HG02840 (cell line): ENCODE data around the gene ASCL1.

ENCODE experiments used
- ATAC-seq: cut with Tn5 transposase; IDR thresholded peaks from one replicate; pipeline ENCODE4 v1.9.1; 2021; ENCODE audit warnings: mild to moderate bottlenecking, moderate library complexity, moderate number of reproducible peaks; ENCODE audit not compliant: unreplicated experiment, low FRiP score

ASCL1 gene

DNA sequence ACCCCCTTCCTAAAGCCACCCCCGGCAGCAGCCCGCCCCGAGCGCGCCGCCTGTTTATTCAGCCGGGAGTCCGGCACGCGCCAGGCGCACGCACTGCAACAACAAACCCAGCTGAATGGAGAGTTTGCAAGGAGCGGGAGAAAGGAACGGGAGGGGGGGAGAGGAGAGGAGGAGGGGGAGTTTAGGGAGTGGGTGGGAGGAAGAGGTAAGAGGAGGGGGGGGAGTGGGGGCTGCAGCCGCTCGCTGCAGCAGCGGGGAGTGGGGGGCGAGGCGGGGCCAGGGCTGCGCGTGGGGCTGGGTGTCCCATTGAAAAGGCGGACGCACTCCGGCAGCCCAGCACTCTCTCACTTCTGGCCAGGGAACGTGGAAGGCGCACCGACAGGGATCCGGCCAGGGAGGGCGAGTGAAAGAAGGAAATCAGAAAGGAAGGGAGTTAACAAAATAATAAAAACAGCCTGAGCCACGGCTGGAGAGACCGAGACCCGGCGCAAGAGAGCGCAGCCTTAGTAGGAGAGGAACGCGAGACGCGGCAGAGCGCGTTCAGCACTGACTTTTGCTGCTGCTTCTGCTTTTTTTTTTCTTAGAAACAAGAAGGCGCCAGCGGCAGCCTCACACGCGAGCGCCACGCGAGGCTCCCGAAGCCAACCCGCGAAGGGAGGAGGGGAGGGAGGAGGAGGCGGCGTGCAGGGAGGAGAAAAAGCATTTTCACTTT lies at the start of gene ASCL1:
Gene ASCL1 (plus strand): TSS at position 336 of the 712 bp plus-strand sequence. CDS start 571 bp downstream, outside the sequence.
- ATAC-seq: no peak

DNA sequence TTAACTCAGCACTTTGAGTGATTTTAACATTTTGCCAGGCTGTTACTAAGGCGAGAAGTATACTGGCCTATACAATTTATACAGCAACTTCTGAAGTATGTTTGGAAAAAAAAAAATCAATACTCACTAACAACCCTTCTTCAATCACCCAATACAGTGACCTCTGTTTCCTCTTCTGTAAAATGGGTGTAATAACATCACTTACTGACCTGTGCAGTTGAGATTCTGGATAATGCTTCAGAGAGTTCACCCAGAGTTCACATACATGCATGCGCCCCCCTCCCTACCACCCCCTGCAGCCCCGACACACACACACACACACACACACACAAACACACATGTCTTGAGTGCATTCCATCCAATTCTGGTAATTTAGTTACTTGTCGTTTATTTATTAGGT lies 49.6 kb upstream of the ASCL1 start:
- ATAC-seq: no peak

DNA sequence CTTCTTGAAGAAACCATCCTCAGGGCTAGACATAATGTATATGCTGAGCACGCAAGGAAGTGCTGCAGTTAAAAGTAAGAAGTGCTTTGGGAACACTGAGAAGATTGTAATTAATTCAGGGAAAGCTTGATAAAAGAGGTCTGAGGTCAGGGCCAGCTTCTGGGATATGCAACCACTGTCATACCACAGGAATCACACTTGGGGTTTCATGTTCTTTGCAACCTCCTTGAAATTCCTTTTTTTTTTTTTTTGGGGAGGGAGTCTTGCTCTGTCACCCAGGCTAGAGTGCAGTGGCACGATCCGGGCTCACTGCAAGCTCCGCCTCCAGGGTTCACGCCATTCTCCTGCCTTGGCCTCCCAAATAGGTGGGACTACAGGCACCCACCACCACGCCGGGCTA lies 47.3 kb upstream of the ASCL1 start:
- ATAC-seq: no peak

DNA sequence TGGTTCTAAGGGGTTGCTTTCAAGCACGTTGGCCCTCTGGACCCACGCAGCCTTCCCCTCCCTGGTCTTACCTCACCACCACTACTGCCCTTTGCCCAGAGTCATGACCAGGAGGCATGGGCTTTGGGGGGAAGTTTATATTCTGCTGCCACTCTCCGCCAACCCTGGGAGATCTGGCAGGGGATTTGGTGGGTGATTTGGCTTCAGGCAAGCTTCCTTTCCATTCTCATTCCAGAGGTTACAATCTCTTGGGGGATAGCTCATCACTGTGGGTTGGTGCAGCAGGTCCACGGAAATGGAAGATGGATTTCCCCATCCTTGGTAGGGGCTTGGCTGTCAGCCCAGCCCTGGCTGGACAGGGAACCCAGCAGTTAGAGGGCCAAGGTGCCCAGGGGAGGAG lies 46.7 kb upstream of the ASCL1 start:
- no peak for ATAC-seq

DNA sequence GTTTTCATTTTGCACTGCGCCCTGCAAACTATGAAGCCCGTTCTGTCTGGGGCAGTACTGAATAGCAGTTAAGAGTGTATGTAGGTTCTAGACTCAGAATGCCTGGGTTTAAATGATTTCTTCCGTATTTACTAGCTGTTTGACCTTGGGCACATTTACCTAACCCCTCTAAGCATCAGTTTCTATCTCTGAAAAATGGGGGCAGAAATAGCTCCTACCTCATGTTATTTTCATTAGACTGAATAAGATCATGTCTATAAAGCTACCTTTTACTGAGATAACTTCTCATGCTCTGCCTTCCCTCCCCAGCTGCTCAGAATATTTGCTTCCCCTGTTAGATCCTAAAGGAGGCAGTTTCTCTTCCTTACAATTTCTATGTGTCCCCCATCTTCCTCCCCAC lies 46.2 kb upstream of the ASCL1 start:
- ATAC-seq: no peak

DNA sequence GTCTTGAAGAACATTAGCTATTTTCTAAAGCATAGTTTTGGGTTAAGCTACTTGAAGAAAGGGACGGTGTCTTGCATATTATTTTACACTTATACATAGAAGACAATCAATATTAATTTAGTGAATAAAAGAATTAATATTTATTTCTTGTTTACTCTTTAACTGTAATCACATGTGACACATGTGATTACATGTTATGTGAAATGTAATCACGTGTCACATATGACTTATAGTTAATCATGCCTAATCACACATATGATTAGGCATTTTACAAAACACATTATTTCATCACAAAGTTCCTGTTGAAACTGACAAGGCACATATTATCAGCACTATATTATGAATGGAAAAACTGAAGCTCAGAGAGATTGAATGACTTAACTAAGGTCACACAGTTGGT lies 45.2 kb upstream of the ASCL1 start:
- ATAC-seq: no peak

DNA sequence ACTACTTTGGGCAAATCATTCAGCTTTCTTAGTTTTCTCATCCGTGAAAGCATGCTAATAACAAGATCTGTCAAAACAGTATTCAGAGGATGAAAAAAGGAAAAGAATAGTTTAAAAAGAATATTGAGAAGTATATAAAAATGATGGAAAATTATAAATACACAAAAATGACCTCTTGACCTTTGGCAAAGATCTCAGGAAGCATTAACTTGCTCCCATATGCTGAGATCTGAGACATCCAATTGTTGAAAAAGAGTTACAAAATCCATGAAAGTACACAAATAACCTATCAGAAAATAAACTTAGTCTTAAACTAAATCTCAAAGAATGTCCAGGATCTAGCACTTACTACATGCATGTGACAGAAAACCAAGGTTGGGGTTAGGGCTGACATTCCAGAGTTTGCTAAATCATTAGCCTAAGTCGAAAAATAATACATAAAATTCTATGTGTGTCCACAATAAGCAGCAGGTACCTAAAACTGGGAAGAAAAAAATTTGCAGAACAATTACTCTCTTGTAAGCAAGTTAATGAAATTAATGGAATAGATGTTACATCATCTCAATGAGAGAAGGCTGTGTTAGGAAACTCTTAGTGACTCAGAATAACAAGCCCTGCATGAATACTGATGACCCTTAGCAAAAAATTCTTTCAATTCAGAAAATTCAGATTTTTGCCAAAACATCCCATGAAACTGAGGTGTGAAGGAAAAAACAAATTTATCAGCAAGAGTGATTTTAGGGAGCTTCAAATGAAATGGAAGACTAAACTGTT lies 43.8 kb upstream of the ASCL1 start:
- no peak for ATAC-seq

DNA sequence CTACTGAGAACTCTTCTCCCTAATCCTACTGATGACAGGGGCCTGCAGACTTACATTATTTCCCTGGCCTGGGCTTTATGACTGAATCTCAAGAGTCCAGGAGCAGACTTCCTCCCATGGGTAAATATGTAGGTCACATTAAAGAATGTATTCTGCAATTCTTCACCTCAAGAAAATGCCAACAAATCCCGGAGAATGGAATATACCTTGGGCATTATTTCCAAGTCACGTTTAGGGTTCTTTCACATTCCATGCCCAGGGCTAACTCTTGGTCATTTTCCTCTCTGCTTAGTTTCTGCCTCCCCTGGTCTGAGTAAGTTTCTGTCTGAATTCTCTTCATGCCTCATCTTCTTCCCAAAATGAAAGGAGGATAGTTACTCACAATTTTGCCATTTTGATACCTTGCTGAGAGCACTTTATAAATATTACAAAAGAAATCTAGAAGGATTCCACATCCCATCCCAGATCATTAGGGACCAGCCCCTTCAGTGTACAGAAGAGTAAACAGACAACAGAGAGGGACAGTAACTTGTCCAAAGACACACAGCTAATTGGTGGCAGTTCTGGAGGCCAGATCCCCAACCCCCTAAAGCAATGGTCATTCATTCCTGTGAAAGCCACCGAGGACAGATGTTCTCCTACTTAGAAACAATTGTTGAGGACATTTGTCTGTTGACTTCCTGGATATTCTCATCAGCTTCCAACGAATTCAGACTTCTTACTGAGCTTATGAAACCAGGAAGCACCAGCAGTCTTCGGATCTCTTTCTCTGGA lies 41.0 kb upstream of the ASCL1 start:
- no peak for ATAC-seq

DNA sequence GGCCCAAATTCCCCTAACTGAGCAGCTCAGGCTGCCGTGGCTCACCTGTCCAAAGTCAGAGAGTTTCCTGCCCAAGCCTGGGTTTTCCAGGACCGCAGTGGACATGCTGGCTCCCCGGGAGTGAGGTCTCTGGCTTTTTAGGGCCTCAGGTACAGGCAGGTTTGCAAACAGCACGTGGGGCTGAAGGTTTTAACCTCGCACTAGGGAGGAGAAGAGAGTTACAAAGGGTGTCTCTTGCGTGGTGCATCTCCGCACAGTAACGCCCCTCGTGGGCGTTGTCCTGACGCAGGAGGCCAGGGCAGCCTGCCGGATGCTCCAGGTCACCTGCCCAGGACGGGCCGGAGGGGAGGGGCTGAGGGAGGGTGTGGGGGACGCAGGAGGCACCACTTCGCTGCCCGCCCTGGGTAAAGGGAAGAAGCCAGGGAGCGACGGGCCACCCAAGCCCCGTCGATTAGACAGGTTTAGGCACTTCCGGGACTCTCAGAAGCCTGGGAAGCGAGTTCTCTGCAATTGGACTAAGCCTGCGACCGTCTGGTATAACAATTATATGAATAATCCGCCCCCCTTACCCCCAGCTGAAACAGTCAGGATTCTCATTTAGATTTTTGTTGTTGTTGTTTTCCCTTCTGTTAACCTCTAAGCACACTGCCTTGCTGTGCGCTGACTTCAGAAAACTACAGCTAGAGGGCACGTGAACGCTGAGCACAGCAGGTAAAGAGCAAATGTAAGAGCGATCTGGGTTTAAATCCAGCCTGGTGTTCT lies 40.3 kb upstream of the ASCL1 start, which contains the start of gene PAH:
Gene PAH (minus strand): TSS at position 219 of the 762 bp plus-strand sequence. CDS start 114 bp downstream, at position 105.
- peak; percentile 50 for ATAC-seq

DNA sequence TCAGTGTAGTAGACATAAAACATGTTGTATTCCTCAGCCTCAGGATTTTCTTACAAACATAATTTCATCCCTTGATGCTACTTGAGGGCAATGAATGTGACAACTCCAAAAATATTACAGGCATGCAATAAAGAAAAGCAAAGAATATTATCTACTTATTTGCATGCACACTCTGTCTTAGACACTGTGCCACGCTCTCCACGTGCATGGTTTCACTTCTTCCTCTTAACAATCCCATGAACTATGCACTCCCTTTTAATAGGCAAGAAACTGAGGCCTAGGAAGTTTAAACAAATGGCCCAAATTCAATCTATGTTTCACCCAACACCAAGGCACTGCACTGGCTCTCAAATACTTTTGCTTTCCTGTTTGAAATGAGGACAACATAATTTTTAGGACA lies 38.6 kb upstream of the ASCL1 start:
- no peak for ATAC-seq

DNA sequence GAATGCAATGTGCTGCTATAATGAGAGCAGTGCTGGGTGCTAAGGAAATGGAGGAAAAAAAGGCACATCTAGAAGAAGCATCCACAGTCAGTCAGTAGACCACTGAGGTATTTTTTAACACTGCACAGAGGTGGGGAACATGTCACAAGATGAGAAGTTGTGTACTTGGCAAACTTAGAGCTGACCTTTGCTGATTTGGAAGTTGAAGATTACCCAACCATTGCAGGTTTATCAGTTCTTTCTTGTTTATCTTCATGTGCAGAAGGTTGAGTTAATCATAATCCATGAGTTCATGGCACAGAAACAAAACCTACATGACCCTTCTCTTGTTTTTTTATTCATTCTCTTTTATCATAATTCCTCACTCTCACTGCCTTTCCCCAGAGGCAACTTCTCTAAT lies 37.2 kb upstream of the ASCL1 start:
- no peak for ATAC-seq

DNA sequence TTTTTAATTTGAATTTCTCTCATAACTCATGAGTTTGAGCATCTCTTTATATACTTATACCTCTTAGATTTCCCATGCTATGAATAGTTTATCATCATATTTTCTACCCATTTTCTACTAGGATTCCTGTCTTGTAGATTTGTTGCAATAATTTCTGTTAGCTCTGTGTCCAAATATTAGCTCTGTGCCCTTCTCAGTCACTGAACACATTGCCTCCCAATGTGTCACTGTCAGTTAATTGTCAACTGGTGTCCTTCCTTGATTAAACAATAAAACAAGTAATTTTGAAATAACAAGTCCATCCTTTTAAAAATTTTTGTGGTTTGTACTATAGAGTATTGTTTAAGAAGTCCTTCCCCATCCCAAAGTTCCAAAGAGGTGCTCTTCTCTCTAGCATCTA lies 36.2 kb upstream of the ASCL1 start:
- ATAC-seq: no peak

DNA sequence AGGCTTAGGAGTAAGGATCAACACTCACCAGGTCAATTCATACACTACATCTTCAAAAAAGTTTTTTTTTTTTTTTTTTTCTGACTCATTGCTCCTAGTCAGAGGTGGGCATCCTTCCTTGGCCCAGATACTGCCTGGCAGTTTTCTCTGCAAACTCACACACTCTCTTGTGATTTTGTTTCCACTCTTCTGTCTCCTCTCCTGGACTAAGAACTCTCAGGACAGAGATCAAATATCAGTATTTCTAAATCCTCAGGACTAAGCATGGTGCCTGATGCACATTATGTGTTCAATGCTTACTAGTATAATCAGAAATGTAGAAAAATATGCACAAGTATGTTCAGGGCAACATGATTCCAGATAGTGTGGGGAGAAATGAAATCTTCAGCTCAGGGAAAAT lies 30.3 kb upstream of the ASCL1 start:
- ATAC-seq: no peak

DNA sequence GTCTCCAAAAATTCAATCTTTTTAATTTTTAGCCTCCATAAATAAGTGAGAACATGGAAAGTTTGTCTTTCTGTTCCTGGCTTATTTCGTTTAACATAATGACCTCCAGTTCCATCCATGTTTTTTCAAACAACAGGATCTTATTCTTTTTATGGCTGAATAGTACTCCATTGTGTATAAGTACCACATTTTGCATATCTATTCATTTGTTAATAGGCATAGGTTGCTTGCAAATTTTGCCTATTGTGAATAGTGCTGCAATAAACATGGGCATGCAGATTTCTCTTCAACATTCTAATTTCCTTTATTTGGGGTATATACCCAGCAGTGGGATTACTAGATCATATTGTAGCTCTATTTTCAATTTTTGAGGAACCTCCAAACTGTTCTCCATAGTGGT lies 24.3 kb upstream of the ASCL1 start:
- no peak for ATAC-seq

DNA sequence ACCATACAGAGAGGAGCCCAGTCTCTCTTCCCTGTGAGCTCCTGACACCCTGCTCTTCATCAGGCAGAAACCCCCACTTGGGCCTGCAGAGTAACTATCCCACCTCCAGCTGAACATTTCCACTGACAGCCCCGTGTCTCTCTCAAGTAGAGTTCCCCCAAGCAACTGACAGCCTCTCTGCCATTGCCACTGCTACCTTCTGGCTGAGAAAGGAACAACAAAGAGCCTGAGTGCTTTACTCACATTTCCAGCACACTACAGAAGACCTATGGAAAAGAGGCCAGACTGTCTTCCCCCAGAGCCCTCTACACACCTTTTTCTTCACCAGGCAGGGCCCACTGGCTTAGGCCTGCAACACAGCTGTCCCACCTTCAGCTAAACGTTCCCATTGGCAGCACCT lies 18.4 kb upstream of the ASCL1 start:
- ATAC-seq: no peak

DNA sequence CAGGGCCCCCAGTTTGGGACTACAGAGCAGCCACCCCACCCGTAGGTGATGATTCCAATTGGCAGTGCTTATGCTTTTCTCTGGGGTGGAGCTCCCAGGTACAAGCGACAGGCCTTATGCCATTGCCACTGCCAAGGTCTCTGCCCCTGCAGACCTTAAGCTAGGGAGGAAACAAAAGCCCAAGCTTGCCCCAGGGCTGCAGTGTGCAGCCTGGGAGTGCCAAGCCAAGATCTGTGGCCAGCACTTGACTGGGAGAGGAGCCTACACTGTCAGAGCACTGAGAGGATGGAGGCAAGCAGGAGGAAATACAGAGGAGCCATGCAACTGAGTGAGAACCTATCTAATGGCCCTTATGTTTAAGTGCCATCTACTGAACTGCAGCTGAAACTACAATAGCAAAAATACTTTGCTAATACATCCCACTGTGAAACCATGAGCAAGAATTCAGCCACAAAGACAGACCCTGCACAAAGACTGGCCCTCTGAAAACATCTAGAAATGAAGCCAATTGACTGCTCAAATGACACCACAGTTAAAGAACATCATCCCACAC lies 17.7 kb upstream of the ASCL1 start:
- no peak for ATAC-seq

DNA sequence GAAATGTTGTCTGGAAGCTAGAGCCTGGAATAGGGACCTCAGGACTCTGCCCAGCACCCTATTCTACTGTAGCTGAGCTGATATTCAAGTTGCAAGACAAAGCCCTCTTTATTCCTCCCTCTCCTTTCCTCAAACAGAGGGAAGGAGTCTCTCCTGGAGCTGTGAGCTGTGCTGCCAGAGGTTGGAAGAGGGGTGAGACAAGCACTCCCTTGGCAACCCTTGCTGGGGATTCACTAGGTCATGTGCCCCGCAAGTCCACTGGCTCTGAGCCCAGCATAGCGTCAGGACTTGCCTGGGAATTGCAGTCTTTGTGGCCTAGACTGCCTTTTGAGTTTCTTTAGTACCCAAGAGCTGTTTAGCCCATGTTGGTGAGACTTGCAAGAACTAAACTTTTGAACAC lies 11.4 kb upstream of the ASCL1 start:
- no peak for ATAC-seq

DNA sequence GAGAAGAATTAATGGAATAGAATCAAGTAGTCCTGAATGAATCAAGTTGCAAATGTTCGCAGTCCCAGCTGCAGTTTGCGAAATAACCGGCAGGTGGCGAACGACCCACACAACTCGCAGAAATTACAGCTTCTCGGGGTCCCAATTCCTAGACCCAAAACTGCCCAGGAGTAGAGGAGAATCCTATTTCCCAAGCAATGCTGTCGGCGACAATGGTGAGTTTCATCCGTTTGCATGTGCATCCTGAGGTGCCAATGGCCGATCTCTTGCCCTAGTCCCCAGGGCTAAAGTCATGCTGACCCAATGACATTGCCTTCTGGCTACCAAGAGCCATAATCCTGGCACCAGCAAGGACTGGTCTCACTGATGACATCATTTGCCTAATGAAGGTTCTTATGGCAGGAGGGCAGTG lies 8.5 kb upstream of the ASCL1 start:
- ATAC-seq: no peak

DNA sequence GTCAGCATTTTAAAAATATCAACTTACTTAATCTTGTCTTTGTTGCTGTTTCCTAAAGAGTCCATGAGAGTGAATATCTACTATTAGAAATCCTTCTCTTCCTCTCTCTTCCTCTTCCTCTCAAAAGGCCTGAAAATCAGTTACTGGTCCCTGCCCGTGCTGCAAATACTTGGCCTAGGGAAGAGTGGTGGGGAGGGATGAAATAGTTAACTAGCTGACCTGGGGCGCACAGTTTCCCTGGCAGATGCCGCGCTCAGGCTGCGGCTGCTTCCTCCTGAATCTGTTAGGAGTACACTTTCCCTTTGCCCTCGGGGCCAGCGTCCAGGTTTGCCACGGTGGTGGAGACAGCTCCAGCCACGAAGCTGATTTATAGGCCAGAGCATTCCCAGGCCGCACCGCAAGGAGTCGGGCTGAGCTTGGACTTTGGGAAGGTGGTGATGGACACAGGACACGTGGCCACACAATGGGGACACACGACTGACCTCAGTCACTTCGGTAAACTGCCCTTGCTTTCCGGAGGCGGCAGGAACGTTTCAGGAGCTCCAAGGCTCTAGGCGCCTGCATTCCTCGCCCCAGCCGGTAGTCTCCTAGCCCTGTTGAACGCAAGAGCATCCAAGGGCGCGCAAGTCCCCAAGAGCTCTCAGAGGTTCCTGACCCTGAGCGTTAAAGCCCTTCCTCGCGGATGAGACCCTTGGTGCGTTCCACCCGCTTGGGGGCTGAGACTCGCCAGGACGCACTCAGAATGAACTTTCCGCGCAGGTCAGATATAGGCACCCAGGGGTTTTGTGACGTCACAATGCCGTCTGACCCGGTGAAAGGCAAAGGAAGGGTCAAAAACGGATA lies 7.1 kb upstream of the ASCL1 start:
- no peak for ATAC-seq
